ENCODE measurements around the gene FARS2.

FARS2 gene

DNA sequence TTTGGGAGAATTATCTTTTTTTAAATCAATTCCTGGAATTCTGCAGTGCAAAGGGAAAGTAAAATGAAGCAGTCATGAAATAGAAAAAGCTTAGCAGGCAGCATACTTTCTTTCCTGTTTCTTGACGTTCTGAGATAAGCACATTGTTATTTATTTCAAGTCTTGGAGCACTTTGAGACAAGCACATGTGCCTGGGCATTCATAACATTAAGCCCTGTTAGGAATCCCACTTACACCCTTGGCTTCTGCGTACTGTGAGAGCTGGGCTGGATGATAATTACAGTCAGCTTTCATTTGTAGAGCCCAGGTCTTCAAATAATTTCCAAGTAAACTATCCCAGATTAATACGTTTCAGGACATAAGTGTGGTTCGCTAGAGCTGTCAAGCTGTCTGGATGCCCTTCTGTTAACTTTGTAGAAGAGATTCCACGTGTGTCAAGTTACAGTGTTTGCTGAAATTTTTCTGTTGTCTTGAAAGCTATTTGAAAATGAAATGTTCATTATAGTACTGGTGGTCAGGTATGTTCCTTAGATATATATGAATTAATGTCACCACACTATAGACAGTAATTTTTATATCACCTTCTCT is 8.9 kb downstream of the FARS2 start:
- ChIA-PET POLR2A (no interaction called here), CTCF (no interaction called here)
- TF ChIP-seq CTBP1 (IDR thresholded peaks at IDR 0.05; ENCODE audit: borderline replicate concordance) (no peak), L3MBTL2 (conservative IDR thresholded peaks at IDR 0.05) (no peak), PKNOX1 (IDR thresholded peaks at IDR 0.05) (no peak), LEF1 (IDR thresholded peaks at IDR 0.05; ENCODE audit: borderline replicate concordance) (no peak), HDGF (IDR thresholded peaks at IDR 0.05; ENCODE audit: borderline replicate concordance) (no peak), FOXM1 (IDR thresholded peaks at IDR 0.05; ENCODE audit: borderline replicate concordance) (no peak), SUZ12 (IDR thresholded peaks at IDR 0.05) (no peak), FOXA1 (IDR thresholded peaks at IDR 0.05) (no peak), ZNF384 (IDR thresholded peaks at IDR 0.05) (no peak), ELF4 (IDR thresholded peaks at IDR 0.05) (no peak), SP1 (IDR thresholded peaks at IDR 0.05) (no peak), FOXK2 (IDR thresholded peaks at IDR 0.05) (no peak), TARDBP (IDR thresholded peaks at IDR 0.05) (no peak), BHLHE40 (IDR thresholded peaks at IDR 0.05; ENCODE audit: borderline replicate concordance) (no peak), ARNT (IDR thresholded peaks at IDR 0.05) (no peak), NFRKB (IDR thresholded peaks at IDR 0.05) (no peak)
- no peak for DNase-seq (ENCODE audit: extremely low spot score)

DNA sequence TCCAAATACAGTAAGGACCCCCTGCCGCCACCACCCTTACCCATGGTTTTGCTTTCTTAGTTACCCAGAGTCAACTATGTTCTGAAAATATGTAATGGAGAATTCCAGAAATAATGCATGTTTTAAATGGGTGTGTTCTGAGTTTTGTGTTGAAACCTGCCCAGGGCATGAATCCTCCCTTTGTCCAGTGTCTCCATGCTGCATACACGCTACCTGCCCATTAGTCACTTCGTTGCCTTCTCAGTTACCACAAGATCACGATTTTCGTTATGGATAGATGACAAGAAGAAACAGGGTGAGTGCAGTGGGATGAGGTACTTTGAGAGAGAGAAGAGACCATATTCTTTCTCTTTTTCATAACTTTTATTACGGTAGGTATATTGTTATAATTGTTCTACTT is 10.6 kb downstream of the FARS2 start:
- DNase-seq (ENCODE audit: extremely low spot score), result no peak
- CTCF ChIA-PET, result no interaction called here
- POLR2A ChIA-PET, result interaction anchor here (0.7 kb wide), 1 partner anchor 26 kb away, joined by 4 read pairs; no protein-coding TSS in a partner anchor
- TF ChIP-seq FOXM1 (IDR thresholded peaks at IDR 0.05; ENCODE audit: borderline replicate concordance) (no peak), L3MBTL2 (conservative IDR thresholded peaks at IDR 0.05) (no peak), PKNOX1 (IDR thresholded peaks at IDR 0.05) (no peak), ARNT (IDR thresholded peaks at IDR 0.05) (no peak), SUZ12 (IDR thresholded peaks at IDR 0.05) (no peak), TARDBP (IDR thresholded peaks at IDR 0.05) (no peak), ELF4 (IDR thresholded peaks at IDR 0.05) (no peak), BHLHE40 (IDR thresholded peaks at IDR 0.05; ENCODE audit: borderline replicate concordance) (no peak), CTBP1 (IDR thresholded peaks at IDR 0.05; ENCODE audit: borderline replicate concordance) (no peak), LEF1 (IDR thresholded peaks at IDR 0.05; ENCODE audit: borderline replicate concordance) (no peak), SP1 (IDR thresholded peaks at IDR 0.05) (no peak), FOXK2 (IDR thresholded peaks at IDR 0.05) (no peak), FOXA1 (IDR thresholded peaks at IDR 0.05) (no peak), ZNF384 (IDR thresholded peaks at IDR 0.05) (no peak), NFRKB (IDR thresholded peaks at IDR 0.05) (no peak), HDGF (IDR thresholded peaks at IDR 0.05; ENCODE audit: borderline replicate concordance) (no peak)

GRCh38 chr6:5274231-5274630 is 12.9 kb downstream of the FARS2 start:
- DNase-seq (ENCODE audit: extremely low spot score), result no peak
- ChIA-PET CTCF (no interaction called here), POLR2A (no interaction called here)
- TF ChIP-seq FOXM1 (IDR thresholded peaks at IDR 0.05; ENCODE audit: borderline replicate concordance) (no peak), SUZ12 (IDR thresholded peaks at IDR 0.05) (no peak), TARDBP (IDR thresholded peaks at IDR 0.05) (no peak), LEF1 (IDR thresholded peaks at IDR 0.05; ENCODE audit: borderline replicate concordance) (no peak), BHLHE40 (IDR thresholded peaks at IDR 0.05; ENCODE audit: borderline replicate concordance) (no peak), CTBP1 (IDR thresholded peaks at IDR 0.05; ENCODE audit: borderline replicate concordance) (no peak), HDGF (IDR thresholded peaks at IDR 0.05; ENCODE audit: borderline replicate concordance) (no peak), L3MBTL2 (conservative IDR thresholded peaks at IDR 0.05) (no peak), ELF4 (IDR thresholded peaks at IDR 0.05) (no peak), SP1 (IDR thresholded peaks at IDR 0.05) (no peak), ARNT (IDR thresholded peaks at IDR 0.05) (no peak), ZNF384 (IDR thresholded peaks at IDR 0.05) (no peak), PKNOX1 (IDR thresholded peaks at IDR 0.05) (no peak), NFRKB (IDR thresholded peaks at IDR 0.05) (no peak), FOXA1 (IDR thresholded peaks at IDR 0.05) (no peak), FOXK2 (IDR thresholded peaks at IDR 0.05) (no peak)

DNA sequence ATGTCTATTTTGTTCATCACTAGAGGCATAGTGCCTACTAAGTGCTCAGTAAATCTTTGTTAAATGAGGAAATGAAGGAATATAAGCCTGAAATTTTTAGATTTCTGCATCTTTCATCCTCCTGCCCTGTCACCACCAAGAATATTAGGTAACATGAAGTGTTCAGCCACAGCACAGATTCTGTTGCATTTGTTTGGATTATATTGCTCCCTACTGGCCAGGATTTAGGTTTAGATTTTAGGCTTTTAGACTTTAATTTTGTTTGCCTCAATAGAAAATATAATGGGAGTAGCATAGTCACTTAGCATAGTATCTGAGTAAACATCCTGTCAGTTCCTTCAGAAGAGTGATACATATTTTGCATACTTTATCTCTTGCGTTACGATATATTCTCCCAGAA is 14.2 kb downstream of the FARS2 start:
- ChIA-PET CTCF (no interaction called here), POLR2A (interaction anchor here (1.0 kb wide), 1 partner anchor 9 kb away, joined by 3 read pairs; no protein-coding TSS in a partner anchor)
- DNase-seq (ENCODE audit: extremely low spot score), result no peak
- TF ChIP-seq FOXA1 (IDR thresholded peaks at IDR 0.05) (no peak), FOXK2 (IDR thresholded peaks at IDR 0.05) (no peak), L3MBTL2 (conservative IDR thresholded peaks at IDR 0.05) (no peak), TARDBP (IDR thresholded peaks at IDR 0.05) (no peak), SP1 (IDR thresholded peaks at IDR 0.05) (no peak), CTBP1 (IDR thresholded peaks at IDR 0.05; ENCODE audit: borderline replicate concordance) (no peak), HDGF (IDR thresholded peaks at IDR 0.05; ENCODE audit: borderline replicate concordance) (no peak), SUZ12 (IDR thresholded peaks at IDR 0.05) (no peak), FOXM1 (IDR thresholded peaks at IDR 0.05; ENCODE audit: borderline replicate concordance) (no peak), ARNT (IDR thresholded peaks at IDR 0.05) (no peak), ZNF384 (IDR thresholded peaks at IDR 0.05) (no peak), BHLHE40 (IDR thresholded peaks at IDR 0.05; ENCODE audit: borderline replicate concordance) (no peak), ELF4 (IDR thresholded peaks at IDR 0.05) (no peak), NFRKB (IDR thresholded peaks at IDR 0.05) (no peak), PKNOX1 (IDR thresholded peaks at IDR 0.05) (no peak), LEF1 (IDR thresholded peaks at IDR 0.05; ENCODE audit: borderline replicate concordance) (no peak)

DNA sequence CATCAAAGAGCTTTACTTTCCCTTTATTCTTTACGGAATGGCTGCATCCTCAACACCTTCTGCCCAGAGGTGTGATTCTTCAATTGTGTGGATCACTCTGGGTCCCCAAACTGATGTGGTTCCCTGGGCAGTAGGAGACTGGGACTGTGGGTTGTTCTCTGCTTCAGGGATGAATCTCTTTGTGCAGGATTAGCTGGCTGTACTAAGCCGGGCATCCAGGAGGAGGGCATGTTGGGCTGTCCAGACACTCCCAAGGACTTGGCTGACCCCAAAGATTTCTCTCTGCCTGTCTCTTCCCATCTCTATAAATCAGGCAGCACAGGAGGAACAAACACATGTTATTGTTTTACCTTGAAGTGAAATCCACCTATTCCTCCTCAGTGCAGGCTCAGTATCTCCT is 15.3 kb downstream of the FARS2 start:
- ChIA-PET CTCF (no interaction called here), POLR2A (interaction anchor here (1.0 kb wide), 1 partner anchor 10 kb away, joined by 3 read pairs; no protein-coding TSS in a partner anchor)
- no peak for DNase-seq (ENCODE audit: extremely low spot score)
- TF ChIP-seq NFRKB (IDR thresholded peaks at IDR 0.05) (no peak), HDGF (IDR thresholded peaks at IDR 0.05; ENCODE audit: borderline replicate concordance) (no peak), ZNF384 (IDR thresholded peaks at IDR 0.05) (no peak), PKNOX1 (IDR thresholded peaks at IDR 0.05) (no peak), LEF1 (IDR thresholded peaks at IDR 0.05; ENCODE audit: borderline replicate concordance) (no peak), ELF4 (IDR thresholded peaks at IDR 0.05) (no peak), BHLHE40 (IDR thresholded peaks at IDR 0.05; ENCODE audit: borderline replicate concordance) (no peak), SUZ12 (IDR thresholded peaks at IDR 0.05) (no peak), FOXK2 (IDR thresholded peaks at IDR 0.05) (no peak), L3MBTL2 (conservative IDR thresholded peaks at IDR 0.05) (no peak), TARDBP (IDR thresholded peaks at IDR 0.05) (no peak), ARNT (IDR thresholded peaks at IDR 0.05) (no peak), FOXA1 (IDR thresholded peaks at IDR 0.05) (no peak), CTBP1 (IDR thresholded peaks at IDR 0.05; ENCODE audit: borderline replicate concordance) (no peak), FOXM1 (IDR thresholded peaks at IDR 0.05; ENCODE audit: borderline replicate concordance) (no peak)
